GM18498 (cell line): Measurements from ENCODE around the gene UBE2V1.
"Not testable (repeated sequence)": the region's sequence is repeated elsewhere in the genome, so short reads cannot be mapped to it uniquely, and the experiment has no call there.

ENCODE experiments used
- ATAC-seq: cut with Tn5 transposase; IDR thresholded peaks from one replicate; pipeline ENCODE4 v1.9.1; 2021; ENCODE audit warnings: mild to moderate bottlenecking, moderate library complexity; ENCODE audit not compliant: unreplicated experiment

The UBE2V1 gene

GRCh38 chr20:50066161-50066834 is 46.7 kb downstream of the UBE2V1 start:
- ATAC-seq = no peak

GRCh38 chr20:50065325-50065615 is 47.7 kb downstream of the UBE2V1 start:
- no peak for ATAC-seq

GRCh38 chr20:50063763-50064162 is 49.2 kb downstream of the UBE2V1 start:
- not testable (repeated sequence) for ATAC-seq

- no peak for ATAC-seq
These were observed 50.7 kb downstream of the UBE2V1 start for GRCh38 chr20:50062006-50062838.

GRCh38 chr20:50061151-50062005 is 51.6 kb downstream of the UBE2V1 start:
- ATAC-seq = no peak

- ATAC-seq = no peak
These were observed 54.1 kb downstream of the UBE2V1 start for GRCh38 chr20:50058662-50059402.

- no peak for ATAC-seq
These were observed 55.3 kb downstream of the UBE2V1 start for GRCh38 chr20:50057714-50058053.

- ATAC-seq = no peak
These were observed 55.8 kb downstream of the UBE2V1 start for GRCh38 chr20:50056951-50057713.

GRCh38 chr20:50056408-50056926 is 56.5 kb downstream of the UBE2V1 start:
- ATAC-seq = no peak

- ATAC-seq = no peak
These were observed 57.3 kb downstream of the UBE2V1 start for GRCh38 chr20:50055524-50056083.

GRCh38 chr20:50054626-50055511 is 58.1 kb downstream of the UBE2V1 start:
- no peak for ATAC-seq

- no peak for ATAC-seq
These were observed 58.8 kb downstream of the UBE2V1 start for GRCh38 chr20:50054231-50054547.

- ATAC-seq = no peak
These were observed 59.4 kb downstream of the UBE2V1 start for GRCh38 chr20:50053362-50054230.

- no peak for ATAC-seq
These were observed 60.2 kb downstream of the UBE2V1 start for GRCh38 chr20:50052550-50053361.

- ATAC-seq = no peak
These were observed 62.2 kb downstream of the UBE2V1 start for GRCh38 chr20:50050660-50051308.

GRCh38 chr20:50050214-50050613 is 62.7 kb downstream of the UBE2V1 start:
- no peak for ATAC-seq
